WTC11 (cell line): Measurements from ENCODE around the gene OR2Y1. TPM values are rescaled to one million over a fixed set of nuclear protein-coding genes. Genes with fewer than 3 reads are reported as not detected.

Source experiments
- ATAC-seq: fragments of 200-7000 bp; cut with Tn5 transposase; 2 replicates; pipeline ENCODE4 v1.10.0; 2021; ENCODE audit warnings: mild to moderate bottlenecking, moderate library complexity
- CTCF ChIA-PET: fragments of 300-600 bp; sonication (Branson Sonifier 250); formaldehyde crosslinking; loops from one replicate; lab custom pipeline; 2021; ENCODE audit warnings: antibody characterized with exemption; lab: Charles Lee
- POLR2A ChIA-PET: fragments of 350-600 bp; sonication (Branson Sonifier 250); formaldehyde crosslinking; loops from one replicate; lab custom pipeline; 2021; ENCODE audit warnings: antibody characterized with exemption; lab: Charles Lee
- DNase-seq: peaks from one replicate; pipeline ENCODE4 v3.0.0; 2021; ENCODE audit warnings: low spot score
- H3K27ac Mint-ChIP-seq: 2 replicates; pipeline ENCODE4 v1.8.0; 2021; ENCODE audit warnings: mixed read lengths
- H3K27me3 Mint-ChIP-seq: 2 replicates; pipeline ENCODE4 v1.8.0; 2021; ENCODE audit warnings: low read depth, mild to moderate bottlenecking, moderate library complexity, mixed read lengths
- H3K36me3 Mint-ChIP-seq: 2 replicates; pipeline ENCODE4 v1.8.0; 2021; ENCODE audit warnings: mixed read lengths
- H3K4me1 Mint-ChIP-seq: 2 replicates; pipeline ENCODE4 v1.8.0; 2022; ENCODE audit warnings: mixed read lengths
- H3K4me3 Mint-ChIP-seq: 2 replicates; pipeline ENCODE4 v1.8.0; 2021; ENCODE audit warnings: mild to moderate bottlenecking, moderate library complexity, mixed read lengths
- H3K9me3 Mint-ChIP-seq: 2 replicates; pipeline ENCODE4 v1.8.0; 2021; ENCODE audit warnings: mixed read lengths
- ARID4B ChIP-seq: sonication (generic); formaldehyde crosslinking; IDR thresholded peaks from 2 replicates; pipeline ENCODE4 v1.8.0; 2023; ENCODE audit warnings: missing genetic modification reagents, mild to moderate bottlenecking, borderline replicate concordance
- ATF1 ChIP-seq: sonication (generic); formaldehyde crosslinking; IDR thresholded peaks from 2 replicates; pipeline ENCODE4 v1.8.1; 2023; ENCODE audit warnings: mild to moderate bottlenecking, moderate library complexity, missing genetic modification reagents
- ATF2 ChIP-seq: sonication (generic); formaldehyde crosslinking; IDR thresholded peaks from 2 replicates; pipeline ENCODE4 v1.8.1; 2022; ENCODE audit warnings: low read depth, missing genetic modification reagents, borderline replicate concordance
- CREB1 ChIP-seq: sonication (generic); formaldehyde crosslinking; IDR thresholded peaks from 2 replicates; pipeline ENCODE4 v1.8.0; 2023; ENCODE audit warnings: mild to moderate bottlenecking, missing genetic modification reagents
- GRHL2 ChIP-seq: fragments of 250-450 bp; sonication (Bioruptor Pico); IDR thresholded peaks from 2 replicates; pipeline ENCODE4 v1.8.0; 2022; ENCODE audit warnings: mild to moderate bottlenecking, moderate library complexity; ENCODE audit not compliant: insufficient replicate concordance, severe bottlenecking
- HMGXB4 ChIP-seq: sonication (generic); formaldehyde crosslinking; IDR thresholded peaks from 2 replicates; pipeline ENCODE4 v1.8.1; 2023; ENCODE audit warnings: mild to moderate bottlenecking, moderate library complexity, missing genetic modification reagents
- MYBL2 ChIP-seq: sonication (generic); formaldehyde crosslinking; IDR thresholded peaks from 2 replicates; pipeline ENCODE4 v1.8.1; 2023; ENCODE audit warnings: mild to moderate bottlenecking, moderate library complexity, missing genetic modification reagents
- NFATC4 ChIP-seq: fragments of 250-450 bp; sonication (Bioruptor Pico); IDR thresholded peaks from 2 replicates; pipeline ENCODE4 v1.9.0; 2021; ENCODE audit warnings: mild to moderate bottlenecking
- NFYB ChIP-seq: sonication (generic); formaldehyde crosslinking; conservative IDR thresholded peaks from 2 replicates; pipeline ENCODE4 v1.8.0; 2022; ENCODE audit warnings: low read depth, missing genetic modification reagents
- PRRX2 ChIP-seq: fragments of 250-450 bp; sonication (Bioruptor Pico); IDR thresholded peaks from 2 replicates; pipeline ENCODE4 v1.8.0; 2021; ENCODE audit warnings: mild to moderate bottlenecking
- ZBTB21 ChIP-seq: sonication (generic); formaldehyde crosslinking; IDR thresholded peaks from 2 replicates; pipeline ENCODE4 v1.8.1; 2023; ENCODE audit warnings: mild to moderate bottlenecking, missing genetic modification reagents, borderline replicate concordance
- ZNF219 ChIP-seq: sonication (generic); formaldehyde crosslinking; IDR thresholded peaks from 2 replicates; pipeline ENCODE4 v1.8.0; 2023; ENCODE audit warnings: missing genetic modification reagents, mild to moderate bottlenecking, borderline replicate concordance
- ZNF263 ChIP-seq: sonication (generic); formaldehyde crosslinking; IDR thresholded peaks from 2 replicates; pipeline ENCODE4 v1.8.1; 2022; ENCODE audit warnings: low read depth, mild to moderate bottlenecking, moderate library complexity, missing genetic modification reagents
- ZNF281 ChIP-seq: sonication (generic); formaldehyde crosslinking; IDR thresholded peaks from 2 replicates; pipeline ENCODE4 v1.8.0; 2023; ENCODE audit warnings: mild to moderate bottlenecking, missing genetic modification reagents
- ZSCAN18 ChIP-seq: fragments of 250-450 bp; sonication (Bioruptor Pico); IDR thresholded peaks from 2 replicates; pipeline ENCODE4 v2.1.2; 2022; ENCODE audit warnings: mild to moderate bottlenecking, moderate library complexity
- total RNA-seq: library from RNA; stranded (reverse); gene quantifications from 3 replicates; pipeline ENCODE4 v1.2.3, GENCODE V29; 2021

OR2Y1 gene
- total RNA-seq, 1 experiment from 2014 or later = not detected

GRCh38 chr5:180779985-180780610, 40.2 kb upstream of the OR2Y1 start:
- Mint-ChIP-seq H3K36me3 (peaks cover 10% of the 10 kb centered on the region), H3K27me3 (peaks cover 4% of the 10 kb centered on the region; the same call in 1 of the 2 replicates), H3K9me3 (peaks cover 35% of the 10 kb centered on the region), H3K4me3 (no peak overlapping the region), H3K27ac (no peak overlapping the region), H3K4me1 (peaks cover 8% of the 10 kb centered on the region)
- TF ChIP-seq GRHL2 (CRISPR knock-in tag) = no peak
- no peak for TF ChIP-seq PRRX2 (CRISPR knock-in tag)
- TF ChIP-seq NFATC4 (CRISPR knock-in tag) = no peak
- no peak for TF ChIP-seq NFYB
- no peak for TF ChIP-seq ZSCAN18 (CRISPR knock-in tag)
- no peak for TF ChIP-seq ATF2 (CRISPR knock-in tag)
- no peak for TF ChIP-seq ZBTB21
- TF ChIP-seq ZNF219 = no peak
- no peak for TF ChIP-seq ARID4B (CRISPR knock-in tag)
- no peak for TF ChIP-seq ZNF263 (CRISPR knock-in tag)
- TF ChIP-seq HMGXB4 (CRISPR knock-in tag) = no peak
- TF ChIP-seq ZNF281 (CRISPR knock-in tag) = no peak
- no peak for TF ChIP-seq CREB1 (CRISPR knock-in tag)
- no peak for TF ChIP-seq ATF1 (CRISPR knock-in tag)
- no peak for TF ChIP-seq MYBL2 (CRISPR knock-in tag)
- ATAC-seq (no peak), DNase-seq (no peak)
- ChIA-PET POLR2A (no interaction called here), CTCF (no interaction called here)
